Naive thymus-derived CD4-positive, alpha-beta T cell (primary cell): ENCODE data around the gene ADAMTS15. TPM values are rescaled to one million over a fixed set of nuclear protein-coding genes. Genes with fewer than 3 reads are reported as not detected.

ENCODE experiments used
- ATAC-seq: fragments of 150-1000 bp; cut with Tn5 transposase; 2 replicates; pipeline ENCODE4 v1.10.0; 2021; ENCODE audit warnings: mild to moderate bottlenecking, moderate library complexity
- CTCF ChIA-PET: fragments of 350-600 bp; sonication (Branson Sonifier 250); formaldehyde crosslinking; loops from one replicate; lab custom pipeline; 2021; ENCODE audit warnings: antibody characterized with exemption; lab: Charles Lee
- POLR2A ChIA-PET: fragments of 350-600 bp; sonication (Branson Sonifier 250); formaldehyde crosslinking; loops from one replicate; lab custom pipeline; 2021; ENCODE audit warnings: antibody characterized with exemption, inconsistent platforms; lab: Charles Lee
- DNase-seq, 9 donors: peaks; one replicate each; pipeline versions ENCODE4 v3.0.0 to v3.0.0-alpha.2; 2020 to 2022; ENCODE audit warnings: mixed read lengths in 1 of 9
- H3K27ac ChIP-seq: one replicate; pipeline ENCODE4 v1.7.0; 2013; ENCODE audit warnings: mild to moderate bottlenecking, low read depth, low read length, moderate library complexity
- H3K27me3 ChIP-seq, 2 donors: one replicate each; pipeline ENCODE4 v1.7.0; 2013; ENCODE audit warnings: low read length in 2 of 2, mild to moderate bottlenecking in 2 of 2, moderate library complexity in 2 of 2; ENCODE audit not compliant: control insufficient read depth in 2 of 2, insufficient read depth in 2 of 2
- H3K36me3 ChIP-seq, 3 experiments: 1 replicate in 2 of 3; 2 replicates in 1 of 3; pipeline ENCODE4 v1.7.0; 2013; ENCODE audit warnings: low read length in 3 of 3, mild to moderate bottlenecking in 3 of 3, moderate library complexity in 1 of 3; ENCODE audit not compliant: insufficient read depth in 3 of 3, control insufficient read depth in 2 of 3
- H3K4me1 ChIP-seq, 2 donors: one replicate each; pipeline ENCODE4 v1.7.0; 2013; ENCODE audit warnings: low read length in 2 of 2, mild to moderate bottlenecking in 2 of 2, moderate library complexity in 1 of 2; ENCODE audit not compliant: control insufficient read depth in 2 of 2, insufficient read depth in 2 of 2
- H3K4me3 ChIP-seq: 2 replicates; pipeline ENCODE4 v1.7.0; 2013; ENCODE audit warnings: mild to moderate bottlenecking, low read length
- H3K9me3 ChIP-seq, 3 experiments: 1 replicate in 2 of 3; 2 replicates in 1 of 3; pipeline ENCODE4 v1.7.0; 2013; ENCODE audit warnings: low read length in 3 of 3; ENCODE audit not compliant: control insufficient read depth in 2 of 3
- H3K27ac Mint-ChIP-seq, 9 donors: one replicate each; pipeline ENCODE4 v1.8.0; 2020 to 2022; ENCODE audit warnings: mixed read lengths in 9 of 9, mild to moderate bottlenecking in 8 of 9, moderate library complexity in 5 of 9, inconsistent platforms in 2 of 9
- H3K27me3 Mint-ChIP-seq, 5 donors: one replicate each; pipeline ENCODE4 v1.8.0; 2021 to 2022; ENCODE audit warnings: mixed read lengths in 5 of 5, mild to moderate bottlenecking in 1 of 5
- H3K36me3 Mint-ChIP-seq, 5 donors: one replicate each; pipeline ENCODE4 v1.8.0; 2020 to 2022; ENCODE audit warnings: mixed read lengths in 5 of 5, mild to moderate bottlenecking in 3 of 5, inconsistent platforms in 1 of 5
- H3K4me1 Mint-ChIP-seq, 7 donors: one replicate each; pipeline ENCODE4 v1.8.0; 2020 to 2022; ENCODE audit warnings: mixed read lengths in 7 of 7, mild to moderate bottlenecking in 3 of 7, inconsistent platforms in 1 of 7
- H3K4me3 Mint-ChIP-seq, 10 donors: one replicate each; pipeline ENCODE4 v1.8.0; 2020 to 2022; ENCODE audit warnings: mild to moderate bottlenecking in 10 of 10, mixed read lengths in 10 of 10, moderate library complexity in 6 of 10, inconsistent platforms in 2 of 10
- H3K9me3 Mint-ChIP-seq, 11 donors: one replicate each; pipeline ENCODE4 v1.8.0; 2020 to 2022; ENCODE audit warnings: mixed read lengths in 11 of 11, mild to moderate bottlenecking in 4 of 11, inconsistent platforms in 1 of 11, moderate library complexity in 1 of 11
- intact Hi-C, 2 donors: fragments of 100-400 bp; cut with micrococcal nuclease; formaldehyde crosslinking; loops; one replicate each; pipeline ENCODE4 v1.15.1; 2023
- polyA plus RNA-seq, 2 donors: library from polyadenylated mRNA; unstranded; fragments of 300-500 nt; fragmentation: Illumina TruSeq; gene quantifications; one replicate each; pipeline ENCODE4 v1.2.3, GENCODE V29; 2021
- total RNA-seq, 6 experiments: library from RNA in 5 of 6; stranded (reverse) in 5 of 6; gene quantifications; 1 replicate in 5 of 6; 2 replicates in 1 of 6; pipeline ENCODE4 v1.2.3 and lab custom pipeline; 2021 to 2026

Gene ADAMTS15
- total and polyA plus RNA-seq, 7 experiments from 2014 or later: 0.12 TPM; not detected in 6

GRCh38 chr11:130510407-130511006 is 62.1 kb downstream of the ADAMTS15 start:
- Histone ChIP-seq H3K27me3 (no peaks in the 10 kb centered on the region), H3K36me3 (no peaks in the 10 kb centered on the region), H3K27ac (no peak overlapping the region), H3K9me3 (peaks cover 0 to 11% (median 0%) of the 10 kb centered on the region in 3 experiments), H3K4me1 (no peaks in the 10 kb centered on the region), H3K4me3 (no peak overlapping the region)
- no peak for ATAC-seq
- no peak for DNase-seq
- intact Hi-C loops: no loop called here
- ChIA-PET CTCF (no interaction called here), POLR2A (no interaction called here)
- Mint-ChIP-seq H3K9me3 (peaks cover 6 to 32% (median 13%) of the 10 kb centered on the region in 11 donors), H3K27me3 (peaks cover 2 to 30% (median 8%) of the 10 kb centered on the region in 5 donors), H3K27ac (no peak overlapping the region), H3K4me3 (no peak overlapping the region), H3K4me1 (no peaks in the 10 kb centered on the region), H3K36me3 (peaks cover 0 to 11% (median 0%) of the 10 kb centered on the region in 5 donors)

- Mint-ChIP-seq H3K27me3 (peaks cover 0 to 28% (median 2%) of the 10 kb centered on the region in 5 donors), H3K4me3 (no peak overlapping the region), H3K27ac (no peak overlapping the region), H3K36me3 (peaks cover 0 to 8% (median 0%) of the 10 kb centered on the region in 5 donors), H3K9me3 (peaks cover 6 to 22% (median 11%) of the 10 kb centered on the region in 11 donors), H3K4me1 (no peaks in the 10 kb centered on the region)
- ATAC-seq (no peak), DNase-seq (no peak)
- Histone ChIP-seq H3K27me3 (no peaks in the 10 kb centered on the region), H3K36me3 (no peaks in the 10 kb centered on the region), H3K9me3 (peaks cover 0 to 11% (median 0%) of the 10 kb centered on the region in 3 experiments), H3K4me1 (no peaks in the 10 kb centered on the region), H3K27ac (no peak overlapping the region), H3K4me3 (no peak overlapping the region)
- CTCF ChIA-PET: no interaction called here
- POLR2A ChIA-PET: no interaction called here
- intact Hi-C loops: no loop called here
Measured at GRCh38 chr11:130511765-130512164, 63.3 kb downstream of the ADAMTS15 start.

DNA sequence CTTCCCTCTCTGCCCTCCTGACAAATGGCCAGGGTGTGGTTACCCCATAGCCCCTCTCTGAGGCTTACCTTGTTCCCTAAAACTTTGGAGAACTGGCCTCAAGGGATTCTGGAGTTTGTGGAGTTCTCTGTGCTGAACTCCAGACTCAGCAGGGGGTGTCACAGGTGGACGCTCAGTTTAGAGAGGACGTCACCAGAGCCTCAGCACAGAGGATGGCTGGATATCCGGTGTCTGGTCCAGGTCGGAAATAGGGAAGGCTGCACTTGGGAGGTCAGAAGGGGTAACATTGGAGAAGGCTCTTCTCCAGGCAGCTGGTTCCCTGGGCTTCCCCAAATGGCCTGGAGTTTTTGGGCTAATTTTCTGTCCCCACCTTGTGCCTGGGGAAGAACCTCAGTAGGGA is 64.2 kb downstream of the ADAMTS15 start:
- ChIA-PET POLR2A (no interaction called here), CTCF (no interaction called here)
- intact Hi-C loops: no loop called here
- no peak overlapping the region for H3K4me3 Mint-ChIP-seq
- Histone ChIP-seq H3K9me3 (peaks cover 0 to 2% (median 0%) of the 10 kb centered on the region in 3 experiments), H3K4me1 (no peaks in the 10 kb centered on the region), H3K27ac (no peak overlapping the region), H3K36me3 (no peaks in the 10 kb centered on the region), H3K4me3 (no peak overlapping the region), H3K27me3 (no peaks in the 10 kb centered on the region)
- ATAC-seq (no peak), DNase-seq (no peak)
- no peak overlapping the region for H3K27ac Mint-ChIP-seq
- H3K27me3 Mint-ChIP-seq: peaks cover 0 to 26% (median 2%) of the 10 kb centered on the region in 5 donors
- H3K36me3 Mint-ChIP-seq: peaks cover 0 to 6% (median 0%) of the 10 kb centered on the region in 5 donors
- H3K9me3 Mint-ChIP-seq: peaks cover 6 to 17% (median 7%) of the 10 kb centered on the region in 11 donors
- no peaks in the 10 kb centered on the region for H3K4me1 Mint-ChIP-seq

- POLR2A ChIA-PET: no interaction called here
- ATAC-seq: no peak
- H3K36me3 Mint-ChIP-seq: peaks cover 0 to 2% (median 0%) of the 10 kb centered on the region in 5 donors
- H3K4me1 ChIP-seq: no peaks in the 10 kb centered on the region
- H3K4me3 Mint-ChIP-seq: no peak overlapping the region
- H3K27me3 ChIP-seq: no peaks in the 10 kb centered on the region
- H3K27ac Mint-ChIP-seq: no peak overlapping the region
- H3K9me3 ChIP-seq: no peaks in the 10 kb centered on the region
- no peaks in the 10 kb centered on the region for H3K4me1 Mint-ChIP-seq
- H3K36me3 ChIP-seq: no peaks in the 10 kb centered on the region
- no peak overlapping the region for H3K27ac ChIP-seq
- DNase-seq: no peak
- CTCF ChIA-PET: no interaction called here
- H3K9me3 Mint-ChIP-seq: peaks cover 1 to 12% (median 4%) of the 10 kb centered on the region in 11 donors
- H3K27me3 Mint-ChIP-seq: peaks cover 0 to 22% (median 2%) of the 10 kb centered on the region in 5 donors
- intact Hi-C loops: no loop called here
- no peak overlapping the region for H3K4me3 ChIP-seq
Measured at GRCh38 chr11:130513132-130513531, 64.7 kb downstream of the ADAMTS15 start.

DNA sequence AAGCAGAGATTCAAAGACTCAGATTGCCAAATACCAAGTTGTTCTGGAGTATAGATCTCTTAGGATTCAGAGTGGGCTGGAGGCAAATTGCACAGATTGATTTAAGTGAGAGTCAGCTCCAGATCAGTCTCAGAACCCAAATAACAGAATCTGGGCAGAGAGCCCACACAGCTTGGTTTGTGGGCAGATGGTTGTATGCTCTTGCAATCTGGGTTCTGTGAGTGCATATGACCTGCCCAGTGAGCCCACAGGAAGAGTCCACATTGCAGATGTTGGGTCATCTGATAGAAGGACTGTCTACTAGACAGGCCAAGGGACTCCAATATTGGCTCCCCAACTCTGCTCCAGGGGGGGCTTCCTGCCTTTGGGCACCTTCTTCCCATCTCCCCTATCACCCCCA is 65.9 kb downstream of the ADAMTS15 start:
- Histone ChIP-seq H3K36me3 (no peaks in the 10 kb centered on the region), H3K27me3 (no peaks in the 10 kb centered on the region), H3K9me3 (no peaks in the 10 kb centered on the region), H3K4me3 (no peak overlapping the region), H3K4me1 (no peaks in the 10 kb centered on the region), H3K27ac (no peak overlapping the region)
- H3K9me3 Mint-ChIP-seq: peaks cover 0 to 1% (median 0%) of the 10 kb centered on the region in 11 donors
- DNase-seq (no peak), ATAC-seq (no peak)
- intact Hi-C loops: no loop called here
- H3K4me1 Mint-ChIP-seq: no peaks in the 10 kb centered on the region
- POLR2A ChIA-PET: no interaction called here
- peaks cover 0 to 19% (median 2%) of the 10 kb centered on the region in 5 donors for H3K27me3 Mint-ChIP-seq
- CTCF ChIA-PET: no interaction called here
- H3K27ac Mint-ChIP-seq: no peak overlapping the region
- H3K4me3 Mint-ChIP-seq: no peak overlapping the region
- H3K36me3 Mint-ChIP-seq: no peaks in the 10 kb centered on the region

DNA sequence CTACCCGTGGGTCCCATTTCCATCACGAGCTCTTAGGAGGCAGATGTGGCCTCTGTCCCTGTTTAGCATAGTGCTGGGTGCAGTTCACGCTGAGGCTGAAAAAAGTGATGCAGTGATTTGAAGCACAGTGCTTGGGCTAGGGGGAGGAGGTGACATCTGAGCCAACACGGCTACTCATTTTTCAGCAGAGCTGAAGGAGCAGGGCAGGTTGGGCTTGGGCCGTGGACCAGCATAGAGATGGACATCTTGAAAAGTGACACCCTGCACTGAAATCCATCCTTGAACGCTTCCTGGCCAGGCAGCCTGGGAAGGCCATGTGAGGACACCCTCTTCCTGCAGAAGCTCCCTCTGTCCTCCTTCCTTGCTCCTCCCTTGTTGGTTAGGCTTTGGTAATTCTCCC is 66.4 kb downstream of the ADAMTS15 start:
- Mint-ChIP-seq H3K27ac (no peak overlapping the region), H3K27me3 (peaks cover 0 to 19% (median 2%) of the 10 kb centered on the region in 5 donors), H3K9me3 (peaks cover 0 to 1% (median 0%) of the 10 kb centered on the region in 11 donors), H3K4me1 (no peaks in the 10 kb centered on the region), H3K36me3 (no peaks in the 10 kb centered on the region), H3K4me3 (no peak overlapping the region)
- intact Hi-C loops: no loop called here
- Histone ChIP-seq H3K27me3 (no peaks in the 10 kb centered on the region), H3K36me3 (no peaks in the 10 kb centered on the region), H3K4me1 (no peaks in the 10 kb centered on the region), H3K27ac (no peak overlapping the region), H3K9me3 (no peaks in the 10 kb centered on the region), H3K4me3 (no peak overlapping the region)
- CTCF ChIA-PET: no interaction called here
- ATAC-seq (no peak), DNase-seq (no peak)
- POLR2A ChIA-PET: no interaction called here
